Esophagus squamous epithelium (tissue), 4 donors: Measurements from ENCODE around the gene COTL1.

Source experiments
- POLR2A ChIP-seq, 4 donors: fragments of 450-650 bp; IDR thresholded peaks; one replicate each; pipeline ENCODE4 v1.6.1; 2017; ENCODE audit warnings: antibody characterized with exemption in 4 of 4, mild to moderate bottlenecking in 4 of 4, moderate library complexity in 3 of 4
- TF ChIP-seq, protein P1 (sequence below), 6 experiments: fragments of 450-650 bp in 4 of 6; fragments of 200-600 bp in 2 of 6; sonication (generic) in 2 of 6; IDR thresholded peaks; one replicate each; pipeline ENCODE4 v1.5.1; 2016 to 2019; ENCODE audit warnings: antibody characterized with exemption in 6 of 6, mild to moderate bottlenecking in 4 of 6, moderate library complexity in 4 of 6

DNA sequence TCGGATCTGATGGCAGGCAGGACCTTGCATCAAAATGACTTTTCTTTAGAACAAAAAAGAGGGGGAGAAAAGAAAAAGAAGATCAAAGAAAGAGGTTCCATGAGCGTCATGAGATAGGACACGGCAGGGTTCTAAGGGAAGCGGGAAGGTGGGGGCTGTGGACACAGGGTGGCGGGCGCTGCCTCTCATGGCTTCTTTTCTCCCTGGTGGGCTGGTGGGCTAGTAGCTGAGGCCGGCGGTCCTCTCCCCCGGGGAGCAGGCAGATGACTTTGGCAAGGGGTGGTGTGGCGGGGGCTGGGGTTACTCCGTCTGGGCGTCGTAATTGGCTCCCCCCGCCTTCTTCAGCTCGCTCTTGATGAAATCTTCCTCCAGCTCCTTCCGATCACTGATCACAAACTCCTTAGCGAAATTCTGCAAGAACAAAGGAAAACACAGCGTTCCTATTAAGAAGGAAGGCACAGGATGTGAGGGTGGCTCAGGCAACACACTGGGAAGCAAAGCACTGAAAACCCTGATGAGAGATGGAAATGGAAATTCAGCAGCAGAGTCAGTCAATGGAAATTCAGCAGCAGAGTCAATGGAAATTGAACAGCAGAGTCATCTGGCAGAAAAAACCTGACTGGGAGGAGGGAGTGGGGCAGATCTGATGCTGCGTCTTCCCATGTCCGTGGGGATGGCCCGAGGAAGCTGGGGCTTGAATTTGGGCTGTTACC lies 51.2 kb downstream of the COTL1 start:
- TF ChIP-seq, protein P1, sequence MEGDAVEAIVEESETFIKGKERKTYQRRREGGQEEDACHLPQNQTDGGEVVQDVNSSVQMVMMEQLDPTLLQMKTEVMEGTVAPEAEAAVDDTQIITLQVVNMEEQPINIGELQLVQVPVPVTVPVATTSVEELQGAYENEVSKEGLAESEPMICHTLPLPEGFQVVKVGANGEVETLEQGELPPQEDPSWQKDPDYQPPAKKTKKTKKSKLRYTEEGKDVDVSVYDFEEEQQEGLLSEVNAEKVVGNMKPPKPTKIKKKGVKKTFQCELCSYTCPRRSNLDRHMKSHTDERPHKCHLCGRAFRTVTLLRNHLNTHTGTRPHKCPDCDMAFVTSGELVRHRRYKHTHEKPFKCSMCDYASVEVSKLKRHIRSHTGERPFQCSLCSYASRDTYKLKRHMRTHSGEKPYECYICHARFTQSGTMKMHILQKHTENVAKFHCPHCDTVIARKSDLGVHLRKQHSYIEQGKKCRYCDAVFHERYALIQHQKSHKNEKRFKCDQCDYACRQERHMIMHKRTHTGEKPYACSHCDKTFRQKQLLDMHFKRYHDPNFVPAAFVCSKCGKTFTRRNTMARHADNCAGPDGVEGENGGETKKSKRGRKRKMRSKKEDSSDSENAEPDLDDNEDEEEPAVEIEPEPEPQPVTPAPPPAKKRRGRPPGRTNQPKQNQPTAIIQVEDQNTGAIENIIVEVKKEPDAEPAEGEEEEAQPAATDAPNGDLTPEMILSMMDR (IDR thresholded peaks at IDR 0.05): no peak
- no peak for TF ChIP-seq POLR2A (IDR thresholded peaks at IDR 0.05)
